Heart right ventricle (tissue), 16 donors: ENCODE measurements around the gene FOXD2. TPM values are rescaled to one million over a fixed set of nuclear protein-coding genes. Genes with fewer than 3 reads are reported as not detected.

Experiments
- ATAC-seq, 8 donors: fragments of 200-7000 bp; cut with Tn5 transposase; one replicate each; pipeline ENCODE4 v1.9.1; 2020; ENCODE audit warnings: mild to moderate bottlenecking in 8 of 8, moderate library complexity in 8 of 8, moderate number of reproducible peaks in 1 of 8
- DNase-seq, 2 donors: peaks; one replicate each; pipeline ENCODE4 v3.0.0-alpha.2; 2020
- H3K27ac ChIP-seq, 10 donors: fragments of 200-600 bp; sonication (generic) in 2 of 10; one replicate each; pipeline versions ENCODE4 v1.5.0 to v1.8.0; 2020 to 2022; ENCODE audit warnings: mild to moderate bottlenecking in 3 of 10
- H3K27me3 ChIP-seq, 7 donors: fragments of 200-600 bp; one replicate each; pipeline ENCODE4 v1.8.0; 2021 to 2022; ENCODE audit warnings: mild to moderate bottlenecking in 2 of 7
- H3K36me3 ChIP-seq, 9 donors: fragments of 200-600 bp; sonication (generic) in 1 of 9; one replicate each; pipeline versions ENCODE4 v1.5.0 to v1.8.0; 2020 to 2022; ENCODE audit warnings: mild to moderate bottlenecking in 2 of 9
- H3K4me1 ChIP-seq, 9 donors: fragments of 200-600 bp; sonication (generic) in 1 of 9; one replicate each; pipeline versions ENCODE4 v1.5.0 to v1.8.0; 2020 to 2022; ENCODE audit warnings: mild to moderate bottlenecking in 4 of 9
- H3K4me3 ChIP-seq, 10 donors: fragments of 200-600 bp; sonication (generic) in 2 of 10; one replicate each; pipeline versions ENCODE4 v1.5.0 to v1.8.0; 2020 to 2022; ENCODE audit warnings: mild to moderate bottlenecking in 7 of 10, moderate library complexity in 2 of 10
- H3K9me3 ChIP-seq, 11 donors: fragments of 200-600 bp in 10 of 11; sonication (generic) in 2 of 11; one replicate each; pipeline versions ENCODE4 v1.5.0 to v1.8.0; 2013 to 2022; ENCODE audit warnings: mild to moderate bottlenecking in 2 of 11, control low read depth in 1 of 11, moderate library complexity in 1 of 11
- WGBS, 2 donors: extraction: QIAGEN DNeasy Blood & Tissue Kit; methylation state at CpG; one replicate each; pipeline ENCODE4 v1.1.7; 2013; ENCODE audit warnings: inconsistent platforms in 1 of 2; 5-methylcytosine and 5-hydroxymethylcytosine counted together
- intact Hi-C, 10 donors: fragments of 100-400 bp; cut with DNase I; formaldehyde crosslinking; loops; one replicate each; pipeline versions ENCODE4 v1.11.1 to v1.14.2; 2022
- polyA plus RNA-seq, 2 donors: library from polyadenylated mRNA; stranded (reverse); fragments of 200-250 nt; gene quantifications; one replicate each; pipeline ENCODE4 v1.2.3, GENCODE V29; 2013
- total RNA-seq, 10 donors: library from RNA; stranded (reverse); fragmentation: NEBNext Ultra II Directional in 3 of 10; extraction: Animal tissue kit (Norgen Biotek cat#: 25700) in 3 of 10; gene quantifications; one replicate each; pipeline versions ENCODE4 v1.2.1 to v1.2.4, GENCODE V29; 2021 to 2023
- TF ChIP-seq, protein P1 (sequence below), 9 donors: fragments of 200-600 bp; sonication (generic) in 2 of 9; IDR thresholded peaks; one replicate each; pipeline versions ENCODE4 v1.5.0 to v1.8.0; 2021 to 2022; ENCODE audit warnings: antibody characterized with exemption in 9 of 9, mild to moderate bottlenecking in 5 of 9, moderate library complexity in 1 of 9
- donor health status: Arrhythmogenic right ventricular cardiomyopathy.
- donor health status: ischemic (EF 13 %, LVEDD 7.1; RV severe dilation, severe dysfunction).
- donor health status: healthy with polysubstance abuse.
- donor health status: DM: no; HTN: yes; CAD: no.
- donor health status: DM: no; HTN: no; CAD: no.
- donor health status: ischemic (EF 25% LVEDD 6.9; RV normal size, moderate dysfunction).
- donor health status: ischemic (EF 25% LVEDD 5.7; RV mildly dilated, moderate dysfunction).
- donor health status: healthy.
- donor health status: DM: yes; HTN: yes; CAD: no.
- donor health status: Ischemic cardiomyopathy.
- donor health status: ischemic (EF 35%, LVEDD 5.7; RV mildly dilated, moderate dysfunction).
- donor health status: nonischemic (EF 11% LVEDD 7.7; RV severe dilation, severe dysfunction).
- donor health status: DM: yes; HTN: yes; CAD: no.
- donor health status: PGD.
- donor health status: ischemic (EF 29% LVEDD 5.4; RV normal size, mild dysfunction).
- donor health status: nonischemic (EF 23%, LVEDD 6.1; RV moderate dilation, normal function).

Gene FOXD2
- total and polyA plus RNA-seq, 12 donors: 0.01 to 0.14 (median 0.05) TPM; not detected in 7

DNA sequence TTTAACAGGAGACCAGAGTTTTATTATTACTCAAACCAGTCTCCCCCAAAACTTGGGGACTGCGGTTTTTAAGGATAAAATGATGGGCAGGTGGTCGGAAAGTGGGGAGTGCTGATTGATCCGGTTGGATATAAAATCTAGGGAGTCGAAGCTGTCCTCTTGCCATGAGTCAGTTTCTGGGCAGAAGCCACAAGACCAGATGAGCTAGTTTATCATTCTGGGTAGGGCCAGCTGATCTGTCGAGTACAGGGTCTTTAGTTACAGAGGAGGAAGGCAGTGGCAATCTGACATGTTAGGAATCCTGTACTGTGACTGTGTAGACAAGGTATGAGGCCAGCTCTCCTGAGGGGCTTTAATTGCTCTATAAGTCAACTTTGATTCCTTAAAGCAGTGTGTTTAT, 44.7 kb upstream of the FOXD2 start:
- Histone ChIP-seq H3K4me1 (peaks cover 0 to 9% (median 0%) of the 10 kb centered on the region in 9 donors), H3K27me3 (peaks cover 0 to 38% (median 15%) of the 10 kb centered on the region in 7 donors), H3K36me3 (no peaks in the 10 kb centered on the region), H3K27ac (no peak overlapping the region), H3K4me3 (no peak overlapping the region), H3K9me3 (no peaks in the 10 kb centered on the region)
- no peak for ATAC-seq
- no peak for DNase-seq
- TF ChIP-seq, protein P1, sequence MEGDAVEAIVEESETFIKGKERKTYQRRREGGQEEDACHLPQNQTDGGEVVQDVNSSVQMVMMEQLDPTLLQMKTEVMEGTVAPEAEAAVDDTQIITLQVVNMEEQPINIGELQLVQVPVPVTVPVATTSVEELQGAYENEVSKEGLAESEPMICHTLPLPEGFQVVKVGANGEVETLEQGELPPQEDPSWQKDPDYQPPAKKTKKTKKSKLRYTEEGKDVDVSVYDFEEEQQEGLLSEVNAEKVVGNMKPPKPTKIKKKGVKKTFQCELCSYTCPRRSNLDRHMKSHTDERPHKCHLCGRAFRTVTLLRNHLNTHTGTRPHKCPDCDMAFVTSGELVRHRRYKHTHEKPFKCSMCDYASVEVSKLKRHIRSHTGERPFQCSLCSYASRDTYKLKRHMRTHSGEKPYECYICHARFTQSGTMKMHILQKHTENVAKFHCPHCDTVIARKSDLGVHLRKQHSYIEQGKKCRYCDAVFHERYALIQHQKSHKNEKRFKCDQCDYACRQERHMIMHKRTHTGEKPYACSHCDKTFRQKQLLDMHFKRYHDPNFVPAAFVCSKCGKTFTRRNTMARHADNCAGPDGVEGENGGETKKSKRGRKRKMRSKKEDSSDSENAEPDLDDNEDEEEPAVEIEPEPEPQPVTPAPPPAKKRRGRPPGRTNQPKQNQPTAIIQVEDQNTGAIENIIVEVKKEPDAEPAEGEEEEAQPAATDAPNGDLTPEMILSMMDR (IDR thresholded peaks at IDR 0.05): no peak
- 71 to 76% methylated on average over 5 of the region's 5 CpGs for WGBS, 2 donors
- intact Hi-C loops: no loop called here

DNA sequence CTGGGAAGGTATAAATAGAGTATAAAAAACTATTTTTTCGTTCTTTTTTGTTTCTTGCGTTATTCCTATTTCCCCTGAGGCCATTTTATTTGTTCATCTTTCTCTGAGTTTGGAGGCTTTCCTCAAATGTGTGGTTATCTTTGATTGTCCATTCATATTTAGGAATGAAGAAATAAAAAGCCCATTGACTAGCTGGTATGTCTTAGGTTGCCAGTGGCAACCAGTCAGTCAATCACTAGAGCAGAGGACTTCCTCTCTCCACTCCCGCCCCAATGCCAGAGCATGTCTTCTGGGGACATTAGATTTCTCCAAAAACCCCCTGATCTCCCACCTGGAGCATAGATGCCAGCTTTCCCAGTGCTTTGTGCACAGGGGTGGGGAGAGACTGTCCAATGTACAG, 42.4 kb upstream of the FOXD2 start:
- ATAC-seq (no peak), DNase-seq (no peak)
- no peak overlapping the region for H3K4me3 ChIP-seq
- no peak overlapping the region for H3K27ac ChIP-seq
- intact Hi-C loops: no loop called here
- peaks cover 0 to 54% (median 17%) of the 10 kb centered on the region in 7 donors for H3K27me3 ChIP-seq
- WGBS, 2 donors: 74 to 84% methylated on average over 3 of the region's 3 CpGs
- TF ChIP-seq, protein P1 (IDR thresholded peaks at IDR 0.05): no peak
- no peaks in the 10 kb centered on the region for H3K4me1 ChIP-seq
- H3K36me3 ChIP-seq: no peaks in the 10 kb centered on the region
- no peaks in the 10 kb centered on the region for H3K9me3 ChIP-seq

DNA sequence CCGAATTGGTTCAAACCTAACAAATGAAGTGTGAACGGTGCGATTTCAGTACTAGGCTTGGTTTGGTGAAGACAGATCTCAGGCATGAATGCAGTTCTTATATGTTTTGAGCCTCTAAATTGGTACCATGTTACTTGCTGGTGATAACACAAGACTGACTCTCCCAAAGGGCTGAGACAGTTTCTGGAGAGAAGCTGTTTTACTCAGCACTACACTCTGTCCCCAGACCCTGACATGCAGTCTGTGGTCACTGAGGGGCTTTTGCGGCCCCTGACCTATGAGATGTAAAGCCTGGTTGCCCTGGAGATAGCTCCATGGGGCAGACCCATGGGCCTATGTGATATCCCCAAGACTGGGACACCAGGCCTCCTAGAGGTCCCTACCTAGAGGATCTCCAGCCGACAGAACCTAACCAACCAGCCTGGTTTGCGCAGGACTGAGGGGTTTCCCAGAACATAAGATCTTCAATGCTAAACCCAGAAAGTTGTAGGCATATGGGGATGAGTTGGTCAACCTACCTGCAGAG, 41.1 kb upstream of the FOXD2 start:
- H3K27ac ChIP-seq: no peak overlapping the region
- ATAC-seq (no peak), DNase-seq (no peak)
- no peaks in the 10 kb centered on the region for H3K36me3 ChIP-seq
- H3K9me3 ChIP-seq: no peaks in the 10 kb centered on the region
- no peaks in the 10 kb centered on the region for H3K4me1 ChIP-seq
- no peak overlapping the region for H3K4me3 ChIP-seq
- intact Hi-C loops: no loop called here
- peaks cover 0 to 62% (median 28%) of the 10 kb centered on the region in 7 donors for H3K27me3 ChIP-seq
- TF ChIP-seq, protein P1 (IDR thresholded peaks at IDR 0.05): no peak
- WGBS, 2 donors: 94 to 98% methylated on average over 6 of the region's 6 CpGs

DNA sequence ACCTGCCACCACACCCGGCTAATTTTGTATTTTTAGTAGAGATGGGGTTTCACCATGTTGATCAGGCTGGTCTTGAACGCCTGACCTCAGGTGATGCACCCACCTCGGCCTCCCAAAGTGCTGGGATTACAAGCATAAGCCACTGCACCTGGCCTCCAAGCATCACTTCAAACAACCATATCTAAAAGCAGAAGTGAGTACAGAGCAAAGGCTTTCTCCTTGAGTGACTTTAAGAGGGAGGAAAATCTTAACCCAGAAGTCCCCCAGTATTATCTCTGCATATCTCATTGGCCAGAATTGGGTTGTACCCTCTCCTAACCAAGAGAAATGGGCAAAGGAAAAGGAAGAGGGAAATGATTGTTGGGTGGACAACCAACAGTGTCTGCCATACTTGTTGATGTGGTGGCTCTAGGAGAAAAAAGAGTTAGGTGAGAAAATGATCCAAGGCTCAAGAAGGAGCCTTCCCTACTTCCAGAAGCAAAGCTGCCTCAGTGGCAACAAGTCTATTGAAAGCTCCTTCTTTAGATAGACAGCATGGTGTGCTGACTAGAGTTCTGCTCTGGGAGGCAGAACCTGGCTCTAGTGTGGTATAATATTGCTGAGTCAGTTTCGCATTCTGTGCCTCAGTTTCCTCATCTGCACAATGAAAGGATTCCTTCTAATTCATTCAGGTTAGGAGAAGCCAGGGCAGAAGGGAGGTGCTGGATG, 38.6 kb upstream of the FOXD2 start:
- no peak for DNase-seq
- ATAC-seq: no peak
- H3K27me3 ChIP-seq: peaks cover 0 to 80% (median 43%) of the 10 kb centered on the region in 7 donors
- no peaks in the 10 kb centered on the region for H3K36me3 ChIP-seq
- H3K4me3 ChIP-seq: no peak overlapping the region
- 81 to 87% methylated on average over 4 of the region's 4 CpGs for whole genome bisulfite sequencing, 2 donors
- TF ChIP-seq, protein P1 (IDR thresholded peaks at IDR 0.05): no peak
- intact Hi-C loops: no loop called here
- H3K27ac ChIP-seq: no peak overlapping the region
- no peaks in the 10 kb centered on the region for H3K9me3 ChIP-seq
- no peaks in the 10 kb centered on the region for H3K4me1 ChIP-seq
